Activated CD4-positive, alpha-beta T cell treated with anti-CD3 and anti-CD28 coated beads, Interleukin-2, amount 50 U/mL, for 16 hours (primary cell): ENCODE measurements around the gene CXCL17.

Experiments
- DNase-seq: peaks from one replicate; pipeline ENCODE4 v3.0.0-alpha.2; 2020

CXCL17 gene

GRCh38 chr19:42397263-42398166, 45.2 kb downstream of the CXCL17 start:
- DNase-seq: no peak

DNA sequence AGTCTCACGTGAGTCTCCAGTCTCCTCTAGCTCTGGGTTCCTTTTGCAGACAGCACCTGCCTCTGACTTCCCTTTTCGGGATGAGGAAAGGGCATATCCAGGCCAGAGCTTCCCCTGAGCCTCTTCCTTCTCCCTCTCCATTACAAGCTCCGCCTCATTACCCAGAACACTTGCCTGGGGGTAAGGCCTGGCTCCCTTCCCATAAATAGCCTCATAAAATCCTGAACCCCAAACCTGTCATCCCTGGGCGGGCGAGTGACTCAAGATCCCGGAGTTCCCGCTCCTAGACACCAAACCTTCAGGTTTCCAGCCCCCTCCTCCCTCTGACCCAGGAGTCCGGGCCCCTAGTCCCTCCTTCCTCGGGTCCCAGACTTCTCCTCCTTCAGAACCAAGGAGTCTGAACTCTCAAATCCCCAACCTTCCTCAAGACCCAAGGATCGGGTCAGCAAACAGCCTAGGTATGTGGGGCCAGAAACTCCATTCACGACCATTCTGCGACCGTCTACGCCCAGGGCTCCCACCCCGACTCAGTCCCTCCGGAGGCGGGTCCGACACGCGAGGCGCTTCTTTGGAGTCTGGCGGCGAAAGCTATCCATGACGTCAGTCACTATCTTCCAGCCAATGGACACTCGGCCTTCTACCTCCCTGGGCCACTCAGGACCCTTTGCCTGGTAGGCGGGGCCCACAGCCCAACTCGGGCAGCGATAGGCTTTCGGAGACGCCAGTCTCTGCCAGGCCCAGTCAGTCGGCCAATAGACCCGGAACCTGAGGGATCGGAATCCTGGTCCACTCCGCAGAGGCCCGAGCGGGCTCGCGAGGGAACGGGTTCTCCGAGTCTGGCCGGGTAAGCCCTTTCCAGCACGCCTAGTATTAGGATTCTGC, 46.1 kb downstream of the CXCL17 start:
- DNase-seq: peak; percentile 99

DNA sequence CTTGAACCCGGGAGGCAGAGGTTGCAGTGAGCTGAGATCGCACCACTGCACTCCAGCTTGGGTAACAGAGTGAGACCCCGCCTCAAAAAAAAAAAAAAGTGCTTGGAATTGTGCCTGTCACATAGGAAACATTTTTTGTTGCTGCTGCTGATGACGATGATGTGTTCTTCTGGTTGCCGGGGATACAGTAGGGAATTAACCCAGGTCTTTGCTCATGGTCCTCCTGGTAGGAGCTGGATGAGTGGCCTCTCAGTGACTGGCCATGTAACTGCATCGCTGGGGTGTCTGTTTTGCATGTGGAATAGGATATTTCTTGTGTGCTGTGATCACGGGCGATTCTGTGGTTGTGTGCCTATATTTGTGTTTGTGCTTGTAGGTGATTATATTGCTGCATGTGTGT, 48.0 kb downstream of the CXCL17 start:
- no peak for DNase-seq

DNA sequence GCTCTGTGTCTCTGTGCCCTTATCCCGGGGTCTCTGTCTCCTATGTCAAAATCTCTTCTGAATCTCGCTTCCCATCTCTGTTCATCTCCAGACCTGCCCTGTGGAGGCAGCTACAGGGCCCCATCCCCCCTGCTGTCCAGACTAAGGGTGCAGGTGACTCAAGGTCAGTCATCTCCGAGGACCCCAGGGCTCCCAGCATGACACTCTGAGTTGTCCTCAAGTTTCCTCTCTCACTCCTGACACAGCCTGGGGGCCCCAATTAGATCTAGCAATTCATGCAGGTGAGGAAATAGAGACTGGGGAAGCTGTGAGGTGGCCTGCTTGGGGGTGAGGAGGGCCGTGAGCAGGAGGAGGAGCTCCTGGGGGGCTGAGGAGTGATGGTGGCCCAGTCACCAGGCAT, 50.6 kb downstream of the CXCL17 start:
- no peak for DNase-seq

GRCh38 chr19:42389899-42390298, 52.8 kb downstream of the CXCL17 start, which contains the start of gene CNFN:
TSS of gene CNFN (minus strand) at chr19:42390297. CDS start at chr19:42389037, 1,260 bp downstream.
- DNase-seq: no peak

DNA sequence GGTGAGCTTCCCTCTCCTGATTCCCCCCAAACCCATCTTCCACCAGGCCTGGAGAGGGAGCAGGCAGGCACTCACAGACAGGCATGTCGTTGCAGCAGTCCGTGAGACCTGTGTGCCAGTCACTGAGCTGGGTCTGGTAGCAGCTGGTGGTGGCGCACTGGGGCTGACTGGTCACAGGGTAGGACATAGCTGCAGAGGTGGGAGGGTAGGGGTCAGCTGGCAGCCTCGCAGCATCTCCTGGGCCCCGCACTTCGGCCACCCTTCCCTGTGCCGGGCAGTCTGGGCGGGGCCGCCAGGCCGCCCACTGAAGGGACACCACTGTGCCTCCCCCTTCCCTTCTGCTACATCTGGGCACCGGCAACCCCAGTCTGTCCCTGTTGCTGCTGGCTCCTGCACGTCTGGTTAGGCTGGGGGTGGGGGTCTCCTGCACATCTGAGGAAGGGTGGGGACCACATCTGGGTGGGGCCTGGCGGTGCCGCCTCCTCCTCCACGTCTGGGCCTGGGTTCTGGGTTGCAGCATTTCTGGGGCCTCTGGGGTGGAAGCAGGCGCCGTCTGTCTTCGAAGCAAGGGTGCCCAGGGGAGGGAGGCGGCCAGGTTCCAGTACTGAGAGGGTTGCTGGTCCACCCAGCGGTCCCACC, 53.8 kb downstream of the CXCL17 start:
- DNase-seq: no peak

DNA sequence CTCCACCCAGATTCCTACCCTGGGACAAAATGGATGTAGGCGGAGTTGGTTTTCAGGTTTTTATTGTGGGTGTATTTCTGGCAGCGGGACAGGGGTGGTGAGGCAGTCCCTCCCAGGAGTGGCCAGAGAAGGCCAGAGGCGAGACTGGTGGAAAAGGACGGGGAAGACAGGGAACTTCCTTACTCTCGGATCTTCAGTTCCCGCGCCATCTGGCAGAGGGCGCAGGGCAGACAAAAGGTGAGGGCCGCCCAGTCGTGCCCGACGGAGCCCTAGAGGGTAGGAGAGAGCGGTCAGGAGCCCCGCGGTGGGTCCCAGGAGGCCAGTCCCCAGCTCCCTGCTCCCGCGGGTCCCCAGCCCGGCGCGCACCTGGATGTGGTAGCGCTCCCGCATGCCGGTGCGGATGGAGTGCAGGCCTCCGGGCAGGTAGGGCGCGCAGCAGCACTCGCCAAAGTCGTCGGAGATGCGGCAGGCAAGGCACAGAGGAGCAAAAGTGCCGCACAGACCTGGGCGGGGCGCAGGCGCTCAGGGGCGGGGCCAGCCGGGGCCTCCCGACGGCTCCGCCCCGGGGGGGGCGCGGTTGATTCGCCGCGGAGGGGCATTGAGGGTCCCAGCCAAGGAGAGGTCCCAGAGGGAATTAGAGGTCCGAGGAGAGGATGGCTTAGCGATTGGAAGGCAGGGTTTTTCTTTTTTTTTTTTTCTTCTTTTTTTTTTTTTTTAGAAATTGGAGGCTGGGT, 55.6 kb downstream of the CXCL17 start:
- peak; percentile 57 for DNase-seq

DNA sequence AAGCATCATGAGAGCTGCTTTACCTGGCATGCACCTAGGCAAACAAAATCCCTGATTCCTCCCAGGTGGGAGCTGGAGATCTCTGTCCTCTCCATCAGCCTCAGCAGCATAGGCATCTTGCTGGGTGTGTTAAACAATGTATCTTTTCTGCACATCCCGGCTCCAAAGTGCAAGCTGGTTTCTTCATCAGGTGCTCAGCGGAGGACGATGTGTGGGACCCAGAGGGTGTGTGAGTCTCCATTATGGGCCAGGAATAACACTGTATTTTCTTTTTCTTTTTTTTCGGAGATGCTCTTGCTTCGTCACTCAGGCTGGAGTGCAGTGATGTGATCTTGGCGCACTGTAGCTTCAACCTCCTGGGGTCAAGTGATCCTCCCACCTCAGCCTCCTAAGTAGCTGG, 62.6 kb downstream of the CXCL17 start:
- no peak for DNase-seq
